GM13976 (cell line): ENCODE results near the gene BRAP.
"Not testable (repeated sequence)": the region's sequence is repeated elsewhere in the genome, so short reads cannot be mapped to it uniquely, and the experiment has no call there.

ENCODE experiments used
- DNase-seq: peaks from one replicate; pipeline ENCODE4 v3.0.0; 2012; ENCODE audit warnings: low spot score
- CTCF ChIP-seq: IDR thresholded peaks from 2 replicates; pipeline ENCODE4 v1.5.1; 2012; ENCODE audit warnings: borderline replicate concordance, mild to moderate bottlenecking; ENCODE audit not compliant: insufficient read depth; ENCODE audit errors: extremely low read depth, missing control alignments, control extremely low read depth
- in situ Hi-C: fragments of 300-500 bp; cut with MboI; formaldehyde crosslinking; loops from one replicate; pipeline ENCODE4 v1.12.0; 2022; ENCODE audit warnings: low sequenced_read_pairs, mixed read lengths, inconsistent platforms; ENCODE audit not compliant: unreplicated experiment

The BRAP gene

GRCh38 chr12:111692575-111693210 lies 6.9 kb upstream of the BRAP start:
- peak; percentile 21 for DNase-seq
- in situ Hi-C loops, result no loop called here
- no peak for TF ChIP-seq CTCF

GRCh38 chr12:111691262-111691661 lies 5.5 kb upstream of the BRAP start:
- in situ Hi-C loops, result no loop called here
- DNase-seq, result no peak
- no peak for TF ChIP-seq CTCF

- in situ Hi-C loops, result no loop called here
- no peak for TF ChIP-seq CTCF
- DNase-seq, result no peak
Measured at GRCh38 chr12:111687952-111688351, 2.2 kb upstream of the BRAP start.

- in situ Hi-C loops, result no loop called here
- no peak for TF ChIP-seq CTCF
- DNase-seq, result peak; percentile 41
Measured at GRCh38 chr12:111687255-111687654, 1.5 kb upstream of the BRAP start.

- in situ Hi-C loops, result no loop called here
- no peak for TF ChIP-seq CTCF
- DNase-seq, result no peak
Measured at GRCh38 chr12:111686574-111687105, 884 bp upstream of the BRAP start.

- DNase-seq, result peak; percentile 35
- in situ Hi-C loops, result no loop called here
- no peak for TF ChIP-seq CTCF
Measured at GRCh38 chr12:111685322-111685810, 390 bp downstream of the BRAP start.

- in situ Hi-C loops, DNase-seq: not testable (repeated sequence)
Measured at GRCh38 chr12:111684485-111685198, 1.1 kb downstream of the BRAP start.
